OCI-LY1 (cell line): ENCODE measurements around the gene LACC1.

Experiments used
- H2AFZ ChIP-seq: fragments of 200-600 bp; sonication (generic), shearing (Covaris generic); 2 replicates; pipeline ENCODE4 v1.6.0; 2014; ENCODE audit warnings: antibody characterized with exemption, mild to moderate bottlenecking, low read length
- H3F3A ChIP-seq: fragments of 200-600 bp; sonication (generic), shearing (Covaris generic); 2 replicates; pipeline ENCODE4 v1.6.0; 2014; ENCODE audit warnings: mild to moderate bottlenecking, antibody characterized with exemption, low read length, moderate library complexity; ENCODE audit not compliant: insufficient read depth
- H3K27ac ChIP-seq: fragments of 200-600 bp; sonication (generic); 2 replicates; pipeline ENCODE4 v1.5.1; 2014; ENCODE audit warnings: low read length, mixed run types, mild to moderate bottlenecking, low read depth; ENCODE audit not compliant: poor library complexity, severe bottlenecking
- H3K27me3 ChIP-seq: fragments of 200-600 bp; sonication (generic); 2 replicates; pipeline ENCODE4 v1.6.0; 2014; ENCODE audit warnings: antibody characterized with exemption, mild to moderate bottlenecking, low read length, moderate library complexity; ENCODE audit not compliant: insufficient read depth
- H3K36me3 ChIP-seq: fragments of 200-600 bp; sonication (generic); 2 replicates; pipeline ENCODE4 v1.6.1; 2014; ENCODE audit warnings: mild to moderate bottlenecking, antibody characterized with exemption, low read length, moderate library complexity, mixed read lengths; ENCODE audit not compliant: insufficient read depth
- H3K4me1 ChIP-seq: fragments of 200-600 bp; sonication (generic); 2 replicates; pipeline ENCODE4 v1.5.1; 2014; ENCODE audit warnings: mild to moderate bottlenecking, low read length, moderate library complexity; ENCODE audit not compliant: insufficient read depth, severe bottlenecking
- H3K4me2 ChIP-seq: fragments of 200-600 bp; sonication (generic), shearing (Covaris generic); 2 replicates; pipeline ENCODE4 v1.6.1; 2014; ENCODE audit warnings: low read length
- H3K4me3 ChIP-seq: fragments of 200-600 bp; sonication (generic); 2 replicates; pipeline ENCODE4 v1.5.1; 2014; ENCODE audit warnings: low read length, low read depth, mild to moderate bottlenecking, mixed read lengths; ENCODE audit not compliant: poor library complexity, severe bottlenecking
- H3K79me2 ChIP-seq: fragments of 200-600 bp; shearing (Covaris generic); 2 replicates; pipeline ENCODE4 v1.6.1; 2016; ENCODE audit warnings: mixed run types, low read length, mixed read lengths; ENCODE audit not compliant: insufficient read depth
- H3K9ac ChIP-seq: fragments of 200-600 bp; sonication (generic), shearing (Covaris generic); 2 replicates; pipeline ENCODE4 v1.6.1; 2014; ENCODE audit warnings: mild to moderate bottlenecking, low read length, mixed read lengths
- H3K9me2 ChIP-seq: fragments of 200-600 bp; sonication (generic), shearing (Covaris generic); 2 replicates; pipeline ENCODE4 v1.6.1; 2014; ENCODE audit warnings: low read depth, mild to moderate bottlenecking, low read length, mixed read lengths
- H3K9me3 ChIP-seq: fragments of 200-600 bp; shearing (Covaris generic); 2 replicates; pipeline ENCODE4 v1.6.1; 2014; ENCODE audit warnings: low read length, mixed read lengths
- H4K20me1 ChIP-seq: fragments of 200-600 bp; sonication (generic), shearing (Covaris generic); 2 replicates; pipeline ENCODE4 v1.6.0; 2016; ENCODE audit warnings: mild to moderate bottlenecking, low read length; ENCODE audit not compliant: insufficient read depth
- EZH2 ChIP-seq: fragments of 200-600 bp; sonication (generic), shearing (Covaris generic); IDR thresholded peaks from 2 replicates; pipeline ENCODE4 v1.8.0; 2017; ENCODE audit warnings: borderline replicate concordance, mixed run types, mild to moderate bottlenecking, antibody characterized with exemption, low read length, moderate library complexity, mixed read lengths
- TF ChIP-seq, protein P1 (sequence below): fragments of 200-600 bp; sonication (generic), shearing (Covaris generic); IDR thresholded peaks from 2 replicates; pipeline ENCODE4 v1.5.1; 2017; ENCODE audit warnings: mild to moderate bottlenecking, antibody characterized with exemption, low read length, moderate library complexity, mixed read lengths

Gene LACC1

DNA sequence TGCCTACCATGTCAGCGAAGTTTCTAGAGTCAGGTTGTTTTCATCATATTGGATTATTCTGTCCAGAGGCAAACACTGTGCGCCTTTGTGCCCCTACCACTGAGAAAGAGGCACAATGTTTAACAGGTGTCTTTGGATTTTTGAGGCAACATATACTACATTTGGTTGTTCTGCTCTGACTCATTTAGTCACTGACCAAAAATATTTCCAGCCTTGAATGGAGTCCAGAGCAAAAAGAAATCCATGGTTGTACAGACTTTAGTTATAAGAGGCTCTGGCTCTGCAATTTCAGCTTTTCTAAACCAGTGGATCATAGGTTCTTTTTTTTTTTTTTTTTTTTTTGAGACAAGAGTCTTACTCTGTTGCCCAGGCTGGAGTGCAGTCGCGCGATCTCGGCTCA lies 35.7 kb downstream of the LACC1 start:
- TF ChIP-seq, protein P1, sequence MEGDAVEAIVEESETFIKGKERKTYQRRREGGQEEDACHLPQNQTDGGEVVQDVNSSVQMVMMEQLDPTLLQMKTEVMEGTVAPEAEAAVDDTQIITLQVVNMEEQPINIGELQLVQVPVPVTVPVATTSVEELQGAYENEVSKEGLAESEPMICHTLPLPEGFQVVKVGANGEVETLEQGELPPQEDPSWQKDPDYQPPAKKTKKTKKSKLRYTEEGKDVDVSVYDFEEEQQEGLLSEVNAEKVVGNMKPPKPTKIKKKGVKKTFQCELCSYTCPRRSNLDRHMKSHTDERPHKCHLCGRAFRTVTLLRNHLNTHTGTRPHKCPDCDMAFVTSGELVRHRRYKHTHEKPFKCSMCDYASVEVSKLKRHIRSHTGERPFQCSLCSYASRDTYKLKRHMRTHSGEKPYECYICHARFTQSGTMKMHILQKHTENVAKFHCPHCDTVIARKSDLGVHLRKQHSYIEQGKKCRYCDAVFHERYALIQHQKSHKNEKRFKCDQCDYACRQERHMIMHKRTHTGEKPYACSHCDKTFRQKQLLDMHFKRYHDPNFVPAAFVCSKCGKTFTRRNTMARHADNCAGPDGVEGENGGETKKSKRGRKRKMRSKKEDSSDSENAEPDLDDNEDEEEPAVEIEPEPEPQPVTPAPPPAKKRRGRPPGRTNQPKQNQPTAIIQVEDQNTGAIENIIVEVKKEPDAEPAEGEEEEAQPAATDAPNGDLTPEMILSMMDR = no peak
- no peak for TF ChIP-seq EZH2
- Histone ChIP-seq H3K27ac (no peak overlapping the region), H4K20me1 (no peaks in the 10 kb centered on the region), H2AFZ (no peak overlapping the region), H3K4me3 (no peak overlapping the region), H3K9me2 (no peaks in the 10 kb centered on the region), H3K9ac (no peak overlapping the region), H3K79me2 (no peaks in the 10 kb centered on the region), H3K4me2 (no peak overlapping the region), H3K4me1 (no peaks in the 10 kb centered on the region), H3K36me3 (no peaks in the 10 kb centered on the region), H3K9me3 (no peaks in the 10 kb centered on the region), H3K27me3 (no peaks in the 10 kb centered on the region), H3F3A (no peaks in the 10 kb centered on the region)

DNA sequence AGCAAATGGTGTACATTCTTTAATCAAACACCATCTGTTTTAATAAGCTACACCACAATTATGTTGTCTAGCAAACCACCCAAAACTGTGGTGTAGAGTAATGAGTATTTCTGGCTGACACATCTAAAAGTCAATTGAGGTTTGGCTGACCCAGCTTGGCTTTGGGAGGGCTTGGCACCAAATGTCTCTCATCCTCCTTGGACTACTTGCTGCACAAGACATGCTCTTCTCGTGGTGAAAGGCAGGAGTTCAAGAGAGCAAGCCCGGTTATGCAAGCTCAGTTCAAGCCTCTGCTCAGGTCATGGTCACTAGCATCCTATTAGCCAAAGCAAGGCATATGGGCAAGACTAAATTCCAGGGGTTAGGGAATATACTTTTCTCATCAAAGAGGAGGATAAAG lies 37.1 kb downstream of the LACC1 start:
- no peak overlapping the region for H3K4me3 ChIP-seq
- no peaks in the 10 kb centered on the region for H3F3A ChIP-seq

DNA sequence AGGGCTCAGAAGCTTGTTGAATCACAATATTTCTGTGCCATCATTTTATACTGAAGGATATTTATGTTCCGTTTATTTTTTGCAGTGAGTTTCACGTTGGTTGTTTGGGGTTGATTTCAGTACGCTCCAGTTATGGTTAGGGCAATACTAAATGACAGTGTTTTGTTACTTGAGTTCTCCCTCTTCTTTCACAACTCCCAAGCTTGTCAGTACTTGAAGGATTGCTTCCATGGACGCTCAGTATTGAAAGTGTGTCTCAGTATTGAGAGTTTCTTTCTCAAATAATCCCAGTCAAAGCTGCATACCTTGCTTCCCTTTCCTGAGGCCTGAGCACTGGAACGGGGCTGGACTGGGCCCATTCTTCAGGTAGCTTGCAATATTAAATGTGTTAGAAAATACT lies 38.9 kb downstream of the LACC1 start:
- Histone ChIP-seq H3K27me3 (no peaks in the 10 kb centered on the region), H3K9me2 (no peaks in the 10 kb centered on the region), H3K9me3 (no peaks in the 10 kb centered on the region), H3F3A (no peaks in the 10 kb centered on the region), H3K79me2 (no peaks in the 10 kb centered on the region), H3K4me3 (no peak overlapping the region), H2AFZ (no peak overlapping the region), H3K36me3 (no peaks in the 10 kb centered on the region), H3K27ac (no peak overlapping the region), H4K20me1 (no peaks in the 10 kb centered on the region), H3K4me1 (no peaks in the 10 kb centered on the region), H3K9ac (no peak overlapping the region), H3K4me2 (no peak overlapping the region)
- TF ChIP-seq EZH2 = no peak
- TF ChIP-seq, protein P1 = no peak

More for the DNA sequence above, 37.1 kb downstream of the LACC1 start:
- H3K4me1 ChIP-seq = no peaks in the 10 kb centered on the region
- no peaks in the 10 kb centered on the region for H3K36me3 ChIP-seq
- no peak overlapping the region for H3K27ac ChIP-seq
- no peaks in the 10 kb centered on the region for H3K9me3 ChIP-seq
- no peaks in the 10 kb centered on the region for H3K79me2 ChIP-seq
- no peaks in the 10 kb centered on the region for H3K9me2 ChIP-seq
- no peak overlapping the region for H3K4me2 ChIP-seq
- TF ChIP-seq, protein P1 = no peak
- no peak for TF ChIP-seq EZH2
- H3K27me3 ChIP-seq = no peaks in the 10 kb centered on the region
- H3K9ac ChIP-seq = no peak overlapping the region
- H4K20me1 ChIP-seq = no peaks in the 10 kb centered on the region
- no peak overlapping the region for H2AFZ ChIP-seq
